Liver (tissue), 9 donors: ENCODE measurements around the gene LBHD1. TPM values are rescaled to one million over a fixed set of nuclear protein-coding genes. Genes with fewer than 3 reads are reported as not detected.

Experiments used
- DNase-seq: peaks from one replicate; pipeline ENCODE4 v3.0.0-alpha.2; 2017; ENCODE audit warnings: low spot score
- H3K27ac ChIP-seq, 2 donors: one replicate each; pipeline ENCODE4 v1.7.0; 2013; ENCODE audit warnings: inconsistent platforms in 2 of 2, low read length in 2 of 2, control low read depth in 1 of 2, low read depth in 1 of 2, mild to moderate bottlenecking in 1 of 2
- H3K27me3 ChIP-seq, 4 donors: one replicate each; pipeline versions ENCODE4 v1.6.1 to v1.7.0; 2013; ENCODE audit warnings: low read length in 3 of 4, inconsistent platforms in 1 of 4, mild to moderate bottlenecking in 1 of 4, moderate library complexity in 1 of 4; ENCODE audit not compliant: control insufficient read depth in 4 of 4, insufficient read depth in 4 of 4
- H3K36me3 ChIP-seq, 4 donors: one replicate each; pipeline versions ENCODE4 v1.6.1 to v1.7.0; 2013; ENCODE audit warnings: low read length in 3 of 4, mild to moderate bottlenecking in 3 of 4, low read depth in 1 of 4, moderate library complexity in 1 of 4; ENCODE audit not compliant: control insufficient read depth in 4 of 4, insufficient read depth in 3 of 4
- H3K4me1 ChIP-seq, 4 donors: one replicate each; pipeline versions ENCODE4 v1.6.1 to v1.7.0; 2013; ENCODE audit warnings: low read length in 3 of 4, mild to moderate bottlenecking in 3 of 4, moderate library complexity in 1 of 4; ENCODE audit not compliant: control insufficient read depth in 4 of 4, insufficient read depth in 4 of 4
- H3K4me3 ChIP-seq, 3 donors: one replicate each; pipeline versions ENCODE4 v1.6.1 to v1.7.0; 2013; ENCODE audit warnings: low read length in 3 of 3, control low read depth in 1 of 3, low read depth in 1 of 3, mild to moderate bottlenecking in 1 of 3
- H3K9ac ChIP-seq, 2 donors: one replicate each; pipeline ENCODE4 v1.7.0; 2013; ENCODE audit warnings: low read length in 2 of 2, mild to moderate bottlenecking in 2 of 2, moderate library complexity in 2 of 2, control low read depth in 1 of 2, low read depth in 1 of 2
- H3K9me3 ChIP-seq, 4 donors: one replicate each; pipeline versions ENCODE4 v1.6.1 to v1.7.0; 2013; ENCODE audit warnings: low read length in 3 of 4; ENCODE audit not compliant: control insufficient read depth in 4 of 4
- CTCF ChIP-seq: fragments of 150-350 bp; IDR thresholded peaks from 2 replicates; pipeline ENCODE4 v1.5.1; 2017; ENCODE audit warnings: improper control_type of control experiment, low read depth, low read length; ENCODE audit not compliant: missing input control
- EGR1 ChIP-seq, 2 donors: IDR thresholded peaks; 2 replicates each; pipeline ENCODE4 v1.6.1; 2016 to 2018; ENCODE audit warnings: antibody characterized with exemption in 2 of 2, low read depth in 2 of 2
- FOXA1 ChIP-seq: IDR thresholded peaks from 2 replicates; pipeline ENCODE4 v1.6.1; 2016; ENCODE audit warnings: antibody characterized with exemption
- FOXA2 ChIP-seq: IDR thresholded peaks from 2 replicates; pipeline ENCODE4 v1.6.1; 2016; ENCODE audit warnings: antibody characterized with exemption
- GABPA ChIP-seq, 2 donors: IDR thresholded peaks in 1 of 2; conservative IDR thresholded peaks in 1 of 2; 2 replicates each; pipeline ENCODE4 v1.6.1; 2016; ENCODE audit warnings: antibody characterized with exemption in 2 of 2, mild to moderate bottlenecking in 1 of 2, moderate library complexity in 1 of 2
- HNF4A ChIP-seq, 2 donors: conservative IDR thresholded peaks; 2 replicates each; pipeline ENCODE4 v1.6.1; 2016; ENCODE audit warnings: antibody characterized with exemption in 2 of 2, mild to moderate bottlenecking in 2 of 2
- HNF4G ChIP-seq: IDR thresholded peaks from 2 replicates; pipeline ENCODE4 v1.6.1; 2016; ENCODE audit warnings: antibody characterized with exemption
- JUND ChIP-seq, 2 donors: IDR thresholded peaks; 2 replicates each; pipeline ENCODE4 v1.6.1; 2016; ENCODE audit warnings: antibody characterized with exemption in 2 of 2
- MAX ChIP-seq: IDR thresholded peaks from 2 replicates; pipeline ENCODE4 v1.6.1; 2016; ENCODE audit warnings: antibody characterized with exemption
- RAD21 ChIP-seq, 2 donors: IDR thresholded peaks; 2 replicates each; pipeline ENCODE4 v1.6.1; 2016; ENCODE audit warnings: antibody characterized with exemption in 2 of 2, mild to moderate bottlenecking in 2 of 2
- REST ChIP-seq: IDR thresholded peaks from 2 replicates; pipeline ENCODE4 v1.6.1; 2016; ENCODE audit warnings: antibody characterized with exemption, mild to moderate bottlenecking
- RXRA ChIP-seq, 2 donors: IDR thresholded peaks; 2 replicates each; pipeline ENCODE4 v1.6.1; 2017 to 2018; ENCODE audit warnings: antibody characterized with exemption in 2 of 2, mild to moderate bottlenecking in 1 of 2
- SP1 ChIP-seq: IDR thresholded peaks from 2 replicates; pipeline ENCODE4 v1.6.1; 2018; ENCODE audit warnings: antibody characterized with exemption, mild to moderate bottlenecking
- TAF1 ChIP-seq: conservative IDR thresholded peaks from 2 replicates; pipeline ENCODE4 v1.6.1; 2016; ENCODE audit warnings: antibody characterized with exemption, mild to moderate bottlenecking
- YY1 ChIP-seq: IDR thresholded peaks from 2 replicates; pipeline ENCODE4 v1.6.1; 2016; ENCODE audit warnings: antibody characterized with exemption, mild to moderate bottlenecking
- ZBTB33 ChIP-seq: IDR thresholded peaks from 2 replicates; pipeline ENCODE4 v1.6.1; 2016; ENCODE audit warnings: antibody characterized with exemption
- WGBS: extraction: QIAGEN DNeasy Blood & Tissue Kit; methylation state at CpG from one replicate; pipeline ENCODE4 v1.1.7; 2013; 5-methylcytosine and 5-hydroxymethylcytosine counted together
- polyA plus RNA-seq, 2 donors: library from polyadenylated mRNA; stranded (reverse) in 1 of 2; unstranded in 1 of 2; fragments of 200-250 nt in 1 of 2; fragments of >200 nt in 1 of 2; fragmentation: Nextera tagmentation in 1 of 2; extraction: Ambion mirVana in 1 of 2; gene quantifications; one replicate each; pipeline versions ENCODE4 v1.2.1 to v1.2.3, GENCODE V29; 2013 to 2015
- total RNA-seq, 2 donors: library from RNA; depleted of rRNA; stranded (reverse); fragments of >200 nt; gene quantifications; one replicate each; pipeline ENCODE4 v1.2.3, GENCODE V29; 2014
- TF ChIP-seq, protein P1 (sequence below): IDR thresholded peaks from 2 replicates; pipeline ENCODE4 v1.6.1; 2016; ENCODE audit warnings: antibody characterized with exemption
- donor health status: healthy.
- donor health status: healthy.
- donor health status: healthy.
- donor health status: healthy.
- donor health status: healthy.

The LBHD1 gene
- total and polyA plus RNA-seq, 4 donors = 1.6 to 4.4 (median 3.4) TPM

DNA sequence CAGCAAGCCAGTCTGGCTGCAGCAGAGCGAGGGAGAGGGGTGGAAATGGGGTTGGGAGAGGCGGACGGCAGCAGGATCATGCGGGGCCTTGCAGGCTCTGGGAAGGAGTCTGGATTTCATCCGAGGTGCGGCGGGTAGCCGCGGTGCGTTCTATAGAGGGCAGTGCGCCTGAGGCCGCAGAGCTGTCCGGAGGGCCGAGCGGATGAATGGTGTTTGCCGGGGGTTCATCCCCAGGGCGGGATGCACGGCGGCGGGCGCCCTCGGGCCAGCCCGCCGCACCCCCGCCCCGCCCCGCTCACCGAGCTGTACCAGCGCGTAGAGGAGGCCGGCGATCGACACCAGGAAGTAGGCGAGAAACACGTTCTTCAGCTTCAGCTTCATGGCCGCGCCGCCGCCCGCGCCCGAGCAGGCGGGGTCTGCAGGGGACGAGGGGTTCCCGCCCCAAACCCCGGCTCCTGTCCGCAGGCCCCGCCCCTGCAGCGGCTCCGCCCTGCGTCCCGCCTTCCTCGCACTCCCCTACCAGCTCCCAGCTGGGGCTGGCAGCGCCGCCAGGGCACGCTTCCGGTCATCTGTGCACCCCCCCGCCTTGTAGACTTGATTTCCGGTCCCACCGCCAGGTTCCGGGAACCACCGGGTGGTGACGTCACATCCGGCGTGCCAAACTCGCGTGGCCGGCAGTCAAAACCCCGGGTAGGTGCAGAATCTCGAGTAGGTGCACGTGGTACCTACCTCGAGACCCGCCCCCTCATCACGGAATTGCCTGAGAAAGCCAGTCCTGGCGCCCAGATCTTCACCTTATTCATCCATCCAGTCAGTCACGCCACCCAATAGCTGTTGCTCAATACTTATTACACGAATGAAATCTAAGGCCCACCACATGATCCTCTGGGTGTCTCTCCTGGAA is 50.2 kb downstream of the LBHD1 start, which contains the start of gene B3GAT3:
Gene B3GAT3 (minus strand): TSS at position 420 of the 904 bp plus-strand sequence. CDS start 39 bp downstream, at position 381.
- DNase-seq = peak; percentile 93
- WGBS = under 1% methylated on average over 77 of the region's 77 CpGs
- Histone ChIP-seq H3K36me3 (peaks cover 6 to 24% (median 19%) of the 10 kb centered on the region in 4 donors), H3K27ac (peak within 1 kb of the TSS; percentile 80 to 96), H3K27me3 (no peaks in the 10 kb centered on the region), H3K9me3 (no peaks in the 10 kb centered on the region), H3K4me1 (peaks cover 4 to 17% (median 10%) of the 10 kb centered on the region in 4 donors), H3K4me3 (peak within 1 kb of the TSS; percentile 68 to 89 (median 74)), H3K9ac (peak within 1 kb of the TSS; percentile 33 to 77)
- TF ChIP-seq GABPA (IDR thresholded peaks at IDR 0.05 in 1 of 2, conservative IDR thresholded peaks at IDR 0.05 in 1 of 2) (peak; percentile 96 to 99), TAF1 (no peak), HNF4A (conservative IDR thresholded peaks at IDR 0.05) (peak in 1 of 2 donors; percentile 35), EGR1 (IDR thresholded peaks at IDR 0.05; ENCODE audit: low read depth in 2 of 2) (peak; percentile 26 to 61), ZBTB33 (peak; percentile 82), MAX (peak; percentile 94), FOXA1 (no peak), CTCF (peak; percentile 6), YY1 (peak; percentile 61), HNF4G (no peak), FOXA2 (no peak), RXRA (IDR thresholded peaks at IDR 0.05) (peak; percentile 35 to 38), JUND (IDR thresholded peaks at IDR 0.05) (peak; percentile 78 to 88), REST (peak; percentile 45), SP1 (peak; percentile 83), RAD21 (IDR thresholded peaks at IDR 0.05) (no peak)
- TF ChIP-seq, protein P1, sequence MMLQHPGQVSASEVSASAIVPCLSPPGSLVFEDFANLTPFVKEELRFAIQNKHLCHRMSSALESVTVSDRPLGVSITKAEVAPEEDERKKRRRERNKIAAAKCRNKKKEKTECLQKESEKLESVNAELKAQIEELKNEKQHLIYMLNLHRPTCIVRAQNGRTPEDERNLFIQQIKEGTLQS = peak; percentile 40
